Germinal center (tissue), 1 donor: ENCODE results near the gene SYTL2.
"Not testable (repeated sequence)": the region's sequence is repeated elsewhere in the genome, so short reads cannot be mapped to it uniquely, and the experiment has no call there.

ENCODE experiments used
- DNase-seq: peaks from one replicate; pipeline ENCODE4 v3.0.0; 2012; ENCODE audit warnings: mixed read lengths, low spot score

The SYTL2 gene, protein sequence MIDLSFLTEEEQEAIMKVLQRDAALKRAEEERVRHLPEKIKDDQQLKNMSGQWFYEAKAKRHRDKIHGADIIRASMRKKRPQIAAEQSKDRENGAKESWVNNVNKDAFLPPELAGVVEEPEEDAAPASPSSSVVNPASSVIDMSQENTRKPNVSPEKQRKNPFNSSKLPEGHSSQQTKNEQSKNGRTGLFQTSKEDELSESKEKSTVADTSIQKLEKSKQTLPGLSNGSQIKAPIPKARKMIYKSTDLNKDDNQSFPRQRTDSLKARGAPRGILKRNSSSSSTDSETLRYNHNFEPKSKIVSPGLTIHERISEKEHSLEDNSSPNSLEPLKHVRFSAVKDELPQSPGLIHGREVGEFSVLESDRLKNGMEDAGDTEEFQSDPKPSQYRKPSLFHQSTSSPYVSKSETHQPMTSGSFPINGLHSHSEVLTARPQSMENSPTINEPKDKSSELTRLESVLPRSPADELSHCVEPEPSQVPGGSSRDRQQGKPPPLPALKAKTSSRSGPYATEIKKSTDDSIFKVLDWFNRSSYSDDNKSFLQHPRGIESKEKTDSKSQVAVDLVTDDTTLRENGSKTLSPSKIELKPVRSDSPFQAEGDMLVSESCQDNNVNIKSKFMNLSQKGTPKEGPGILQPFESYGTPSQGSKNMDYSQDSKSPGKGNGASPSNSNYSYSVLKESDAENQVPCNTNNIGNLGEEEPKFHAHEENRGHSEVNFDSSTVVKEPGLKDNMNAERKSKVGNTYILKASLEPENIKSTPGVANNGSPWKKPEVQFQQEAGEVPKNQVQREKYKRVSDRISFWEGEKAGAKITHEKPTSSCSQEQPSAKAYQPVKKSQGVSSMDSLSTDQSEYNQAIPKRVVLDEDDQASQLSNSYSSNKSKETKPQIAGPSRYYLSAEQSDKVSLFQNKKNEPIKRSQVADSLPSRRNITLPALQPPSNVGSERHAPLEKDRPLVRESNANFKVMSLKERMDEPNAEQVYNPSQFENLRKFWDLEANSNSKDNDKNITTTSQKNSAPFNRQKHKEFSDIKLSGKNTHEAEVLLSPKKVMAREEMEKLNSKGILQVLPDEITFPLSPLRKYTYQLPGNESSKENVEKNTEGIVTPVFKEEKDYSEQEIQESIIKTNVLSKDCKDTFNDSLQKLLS (N-terminal part only)

DNA sequence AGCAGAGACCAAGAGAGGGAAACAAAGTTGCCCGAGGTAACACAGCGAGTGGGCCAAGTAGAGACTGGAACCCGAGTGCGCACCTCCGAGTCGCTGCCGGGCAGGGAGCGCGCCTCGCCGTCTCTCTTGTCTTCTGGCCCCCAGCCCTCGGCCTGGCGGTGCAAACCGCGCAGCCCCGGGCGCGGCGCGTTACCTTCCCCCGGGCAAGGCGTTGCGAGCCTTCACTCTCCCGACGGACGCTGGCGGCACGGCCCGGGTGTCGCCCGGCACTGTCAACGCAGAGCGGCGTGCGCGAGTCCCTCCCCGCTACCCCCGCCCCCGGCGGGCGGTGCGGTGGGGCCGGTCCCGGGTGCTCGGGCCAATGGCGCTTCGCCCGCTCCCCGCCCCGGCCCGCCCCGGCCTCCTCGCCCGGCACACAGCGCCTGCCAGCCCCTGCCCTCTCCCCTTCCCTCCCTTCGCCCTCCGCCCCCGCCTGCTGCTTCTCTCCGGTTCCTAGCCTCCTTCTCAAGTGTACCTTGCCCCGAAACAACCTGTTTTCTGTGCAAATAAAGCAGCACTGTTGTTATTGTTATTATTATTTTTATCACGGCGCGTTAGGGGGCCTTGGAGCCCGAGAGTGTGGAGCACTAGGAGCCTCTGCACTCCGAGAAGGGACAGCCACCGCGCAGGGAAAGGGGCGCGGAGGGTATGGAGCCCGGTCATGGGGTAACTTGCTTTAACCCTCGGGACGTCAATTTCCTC is at the start of gene SYTL2:
TSS of gene SYTL2 (minus strand) at position 271 of the 741 bp plus-strand sequence. CDS start 53,416 bp downstream, outside the sequence.
- peak; percentile 88 for DNase-seq

DNA sequence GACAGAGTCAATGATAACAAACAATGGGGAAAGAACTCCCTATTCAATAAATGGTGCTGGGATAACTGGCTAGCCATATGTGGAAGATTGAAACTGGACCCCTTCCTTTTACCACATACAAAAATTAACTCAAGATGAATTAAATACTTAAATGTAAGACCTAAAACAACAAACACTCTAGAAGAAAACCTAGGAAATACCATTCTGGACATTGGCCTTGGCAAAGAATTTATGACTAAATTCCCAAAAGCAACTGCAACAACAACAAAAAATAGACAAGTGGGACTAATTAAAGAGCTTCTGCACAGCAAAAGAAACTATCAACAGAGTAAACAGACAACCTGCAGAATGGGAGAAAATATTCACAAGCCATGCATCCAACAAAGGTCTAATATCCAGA is 48.6 kb upstream of the SYTL2 start:
- DNase-seq, result not testable (repeated sequence)

DNA sequence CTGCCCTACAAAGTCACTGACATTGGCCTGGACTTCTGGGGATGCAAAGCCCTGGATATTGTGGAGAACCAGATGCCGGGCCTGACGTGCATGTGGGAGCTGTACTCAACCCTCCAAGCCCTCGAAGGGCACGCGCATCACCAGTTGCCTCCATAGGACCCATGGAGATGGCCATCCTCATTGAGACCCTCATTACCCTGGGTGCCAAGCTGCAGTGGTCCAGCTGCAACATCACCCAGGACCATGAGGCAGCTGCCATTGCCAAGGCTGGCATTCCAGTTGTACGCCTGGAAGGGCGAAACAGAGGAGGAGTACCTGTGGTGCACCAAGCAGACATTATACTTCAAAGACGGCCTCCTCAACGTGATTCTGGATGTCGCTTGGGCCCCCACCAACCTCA is 46.2 kb upstream of the SYTL2 start:
- DNase-seq, result no peak

DNA sequence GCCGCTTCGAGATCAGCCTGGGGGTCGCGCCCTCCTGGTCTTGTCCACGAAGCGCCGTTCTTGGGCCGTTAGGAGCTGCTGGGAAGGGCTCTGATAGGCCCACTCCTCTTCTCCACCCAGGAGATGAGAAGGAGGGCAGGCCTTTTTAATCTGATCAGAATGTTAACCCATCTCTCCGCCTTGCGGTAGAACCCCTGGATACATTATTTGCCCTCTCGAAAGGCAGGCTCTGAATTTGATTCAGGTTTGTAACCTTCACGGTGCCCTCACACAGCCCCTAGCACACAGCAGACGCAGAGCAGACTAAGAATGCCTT is 44.4 kb upstream of the SYTL2 start, which contains the start of gene CCDC83:
TSS of gene CCDC83 (plus strand) at position 43 of the 316 bp plus-strand sequence. CDS start 9,741 bp downstream, outside the sequence.
- no peak for DNase-seq

DNA sequence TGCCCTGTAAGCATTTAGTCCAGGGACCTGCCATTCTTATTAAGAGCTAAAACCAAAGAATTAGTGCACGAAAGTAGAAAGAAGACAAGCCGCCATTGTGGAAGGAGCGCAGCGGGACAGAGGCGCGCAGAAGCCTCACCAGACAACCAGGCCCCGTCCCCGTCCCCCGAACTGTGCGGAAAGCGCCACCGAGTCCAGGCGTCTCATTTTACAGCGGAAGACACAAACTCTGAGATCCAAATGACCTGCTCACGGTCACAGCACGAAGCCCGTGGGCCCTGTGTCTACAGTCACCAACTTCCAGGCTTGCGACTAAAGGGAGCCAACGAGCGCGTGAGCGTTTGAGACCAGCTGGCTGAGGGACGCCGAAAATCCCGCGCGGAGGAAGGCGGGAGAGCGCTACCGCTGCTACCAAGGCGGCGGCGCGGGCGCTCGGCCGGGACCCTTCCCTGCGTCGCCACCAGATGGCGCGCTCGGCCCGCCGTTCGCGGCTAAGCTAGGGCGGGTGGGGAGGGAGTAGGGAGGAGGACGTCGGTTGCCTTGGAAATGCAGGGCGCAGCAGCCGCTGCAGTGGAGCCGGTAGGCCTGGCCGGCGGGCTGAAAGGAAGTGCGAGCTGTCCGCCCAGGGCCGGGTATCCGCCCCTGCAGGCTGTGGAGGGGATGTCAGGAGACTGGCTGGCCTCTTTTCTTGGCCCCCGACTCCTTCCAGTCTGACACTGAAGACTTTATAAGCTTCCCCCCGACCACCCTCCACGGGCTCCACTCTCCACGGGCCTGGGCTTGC is 43.8 kb upstream of the SYTL2 start:
- DNase-seq, result peak; percentile 92

DNA sequence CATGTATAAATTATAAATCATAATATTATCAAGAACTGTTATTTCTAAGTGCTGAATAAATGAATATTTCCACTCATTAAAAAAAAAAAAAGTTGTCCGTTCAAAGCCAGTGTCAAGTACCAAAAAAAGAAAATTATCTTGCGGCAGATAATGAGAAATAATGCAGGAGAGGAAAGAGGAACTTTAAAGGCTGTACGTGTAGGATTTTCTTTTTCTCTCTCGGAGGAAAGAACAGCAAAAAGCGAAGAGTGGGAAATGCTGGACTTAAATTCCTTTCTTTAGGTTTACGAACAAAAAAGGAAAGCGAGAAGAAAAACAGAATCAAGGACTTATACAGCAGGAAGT is 43.2 kb upstream of the SYTL2 start:
- DNase-seq, result peak; percentile 2

DNA sequence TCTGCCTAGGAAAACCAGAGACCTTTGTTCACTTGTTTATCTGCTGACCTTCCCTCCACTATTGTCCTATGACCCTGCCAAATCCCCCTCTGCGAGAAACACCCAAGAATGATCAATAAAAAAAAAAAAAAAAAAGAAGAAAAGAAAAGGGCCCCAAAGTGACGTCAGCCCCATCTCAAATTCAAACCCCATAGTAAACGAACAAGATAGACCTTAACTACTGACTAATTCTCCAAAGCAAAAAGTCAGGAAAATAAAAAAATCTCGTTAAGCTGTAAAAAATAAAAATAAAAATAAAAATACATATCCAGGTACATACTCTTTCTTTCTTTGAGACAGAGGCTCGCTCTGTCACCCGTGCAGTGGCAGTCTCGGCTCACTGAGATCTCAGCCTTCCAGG is 42.6 kb upstream of the SYTL2 start:
- DNase-seq, result not testable (repeated sequence)

DNA sequence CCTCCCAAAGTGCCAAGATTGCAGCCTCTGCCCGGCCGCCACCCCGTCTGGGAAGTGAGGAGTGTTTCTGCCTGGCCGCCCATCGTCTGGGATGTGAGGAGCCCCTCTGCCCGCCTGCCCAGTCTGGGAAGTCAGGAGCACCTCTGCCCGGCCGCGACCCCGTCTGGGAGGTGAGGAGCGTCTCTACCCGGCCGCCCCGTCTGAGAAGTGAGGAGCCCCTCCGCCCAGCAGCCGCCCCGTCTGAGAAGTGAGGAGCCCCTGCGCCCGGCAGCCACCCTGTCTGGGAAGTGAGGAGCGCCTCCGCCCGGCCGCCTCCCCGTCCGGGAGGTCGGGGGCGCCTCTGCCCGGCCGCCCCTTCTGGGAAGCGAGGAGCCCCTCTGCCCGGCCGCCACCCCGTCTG is 41.8 kb upstream of the SYTL2 start:
- not testable (repeated sequence) for DNase-seq

DNA sequence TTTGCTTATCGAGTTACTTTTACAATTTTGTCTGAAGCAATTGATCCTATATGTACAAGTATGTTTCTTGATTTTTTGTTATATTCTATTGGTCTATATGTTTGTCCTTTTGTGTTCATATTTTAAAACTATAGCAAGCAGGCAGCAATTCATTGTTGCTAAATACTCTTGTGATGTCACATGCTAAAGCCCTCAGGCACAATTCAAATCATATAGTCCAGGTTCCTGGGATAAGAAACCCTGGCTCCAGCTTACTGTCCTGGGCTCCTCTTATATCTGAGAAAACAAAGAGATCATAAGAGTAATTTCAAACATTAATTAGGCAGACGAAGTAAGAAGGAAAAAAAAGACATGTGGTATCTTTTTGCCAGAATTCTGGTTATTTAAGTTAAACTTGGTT is 37.6 kb upstream of the SYTL2 start:
- DNase-seq, result no peak

DNA sequence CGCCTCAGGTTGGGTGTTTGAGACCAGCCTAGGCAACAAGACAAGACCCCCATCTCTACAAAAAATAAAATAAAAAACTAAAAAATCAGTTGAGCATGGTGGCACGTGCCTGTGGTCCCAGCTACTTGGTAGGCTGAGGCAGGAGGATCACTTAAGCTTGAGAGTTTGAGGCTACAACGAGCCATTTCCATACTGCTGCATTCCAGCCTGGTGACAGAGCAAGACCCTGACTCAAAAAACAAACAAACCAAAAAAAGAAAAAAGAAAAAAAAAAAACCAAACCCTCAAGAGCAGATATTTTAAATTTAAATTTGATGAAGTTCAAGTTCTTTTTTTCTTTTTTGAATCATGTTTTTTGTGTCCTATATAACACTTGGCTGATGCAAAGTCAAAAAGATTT is 37.1 kb upstream of the SYTL2 start:
- no peak for DNase-seq

DNA sequence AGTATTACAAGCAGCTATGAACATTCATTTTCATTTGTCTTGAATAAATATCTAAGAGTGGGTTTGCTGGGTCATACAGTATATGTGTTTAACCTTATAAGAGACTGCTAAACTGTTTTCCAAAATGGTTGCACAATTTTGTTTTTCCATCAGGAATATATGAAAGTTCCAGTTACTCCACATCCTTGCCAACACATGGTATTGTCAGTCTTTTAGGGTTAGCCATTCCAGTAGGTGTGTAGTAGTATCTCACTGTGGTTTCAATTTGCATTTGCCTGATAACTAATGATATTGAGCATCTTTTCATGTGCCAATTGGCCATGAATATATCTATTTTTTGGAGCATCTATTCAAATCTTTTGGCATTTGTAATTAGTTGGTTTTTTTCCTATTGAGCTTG is 36.5 kb upstream of the SYTL2 start:
- DNase-seq, result no peak

DNA sequence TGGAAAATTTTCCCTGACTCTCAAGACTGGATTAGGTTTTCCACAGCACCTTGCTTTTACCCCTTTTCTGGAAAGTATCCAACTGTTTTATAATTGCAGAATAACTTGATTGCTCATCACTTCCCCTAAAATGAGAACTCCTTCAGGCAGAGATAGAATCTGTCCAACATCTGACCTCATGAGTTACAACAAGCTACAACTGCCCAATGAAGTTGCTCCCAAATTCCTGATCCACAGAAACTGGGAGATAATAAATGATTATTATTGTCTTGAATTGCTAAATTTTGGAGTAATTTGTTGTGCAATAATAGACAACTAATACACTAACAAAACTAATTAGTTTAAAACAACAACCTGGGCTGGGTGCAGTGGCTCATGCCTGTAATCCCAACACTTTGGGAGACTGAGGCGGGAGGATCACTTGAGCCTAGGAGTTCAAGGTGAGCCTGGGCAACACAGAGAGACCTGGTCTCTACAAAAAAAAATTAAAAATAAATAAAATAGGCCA is 34.2 kb upstream of the SYTL2 start:
- DNase-seq, result no peak

DNA sequence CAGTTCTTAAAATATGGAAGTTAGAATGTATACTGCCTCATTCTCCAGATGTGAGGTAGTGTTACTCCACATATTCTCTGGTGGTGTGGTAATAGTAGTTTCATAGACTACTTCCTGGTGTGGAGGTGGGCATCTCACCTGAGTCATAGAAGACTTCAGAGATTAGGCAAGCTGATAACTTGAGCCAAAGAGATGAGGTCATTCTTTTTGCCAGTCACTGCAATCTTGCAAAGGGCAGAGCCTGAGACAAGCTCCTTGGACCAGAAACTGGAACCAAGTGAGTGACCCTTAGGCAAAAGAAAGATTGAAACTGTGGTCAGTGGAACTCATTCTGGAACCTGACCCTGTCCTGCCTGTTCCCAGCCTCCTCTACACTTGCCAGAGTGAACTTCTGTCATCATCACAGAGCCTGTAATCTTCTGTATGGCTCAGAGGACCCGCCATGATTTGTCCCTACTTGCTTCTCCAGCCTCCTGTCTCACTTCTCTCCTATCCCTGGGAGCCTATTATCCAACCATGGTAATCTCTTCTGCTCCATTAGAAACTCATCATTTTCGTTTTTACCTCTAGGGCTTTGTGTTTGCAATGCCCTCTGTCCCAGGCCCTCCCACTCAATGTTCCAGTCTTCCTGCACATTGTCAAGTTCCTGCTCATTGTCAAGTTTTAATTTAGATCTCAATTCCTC is 33.6 kb upstream of the SYTL2 start:
- DNase-seq, result no peak

DNA sequence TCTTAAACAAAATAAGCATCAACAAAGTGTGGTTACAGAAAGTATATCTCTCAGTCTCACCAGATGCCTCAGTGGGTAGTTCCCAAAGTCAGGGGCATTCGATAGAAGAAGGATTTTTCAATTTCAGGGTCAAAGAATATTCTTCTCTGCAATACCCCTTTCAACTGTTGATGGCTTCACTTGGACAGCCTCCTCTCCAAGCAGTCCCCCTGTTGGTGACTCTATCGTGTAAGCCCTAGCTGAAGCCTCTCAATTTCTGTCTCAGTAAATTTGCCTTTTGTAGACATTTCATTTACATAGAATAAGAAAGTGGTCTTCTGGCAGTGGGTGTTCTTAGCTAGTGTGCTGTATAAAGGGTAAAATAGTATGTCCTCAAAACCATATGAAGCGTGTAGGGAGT is 33.0 kb upstream of the SYTL2 start:
- no peak for DNase-seq

DNA sequence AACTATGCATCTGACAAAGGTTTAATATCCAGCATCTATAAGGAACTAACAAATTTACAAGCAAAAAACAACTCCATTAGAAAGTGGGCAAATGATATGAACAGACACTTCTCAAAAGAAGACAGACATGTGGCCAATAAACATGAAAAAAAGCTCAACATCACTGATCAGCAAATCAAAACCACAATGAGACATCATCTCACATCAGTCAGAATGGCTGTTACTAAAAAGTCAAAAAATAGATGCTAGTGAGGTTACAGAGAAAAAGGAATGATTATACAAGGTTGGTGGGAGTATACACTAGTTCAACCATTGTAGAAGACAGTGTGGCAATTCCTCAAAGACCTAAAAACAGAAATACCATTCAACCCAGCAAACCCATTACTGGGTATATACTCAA is 30.0 kb upstream of the SYTL2 start:
- DNase-seq, result not testable (repeated sequence)

DNA sequence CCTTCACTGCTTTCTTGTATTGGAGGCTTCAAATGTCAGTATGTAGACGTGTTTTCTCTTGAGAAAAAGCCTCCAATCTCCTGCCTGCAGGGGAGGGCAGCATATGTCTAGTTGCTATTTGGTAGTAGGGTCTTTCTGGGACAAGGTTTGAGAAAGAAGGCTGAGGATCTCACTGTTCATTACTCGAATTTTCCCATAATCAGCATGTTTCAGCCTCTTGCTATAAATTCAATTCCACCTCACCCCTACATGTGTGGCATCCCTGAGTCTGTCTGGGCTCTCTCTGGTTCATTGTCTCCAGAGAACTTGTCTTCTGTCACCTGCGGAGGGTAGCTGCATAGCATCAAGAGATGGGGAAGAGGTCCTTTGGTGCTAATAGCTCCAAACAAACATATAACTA is 24.8 kb upstream of the SYTL2 start:
- DNase-seq, result no peak

DNA sequence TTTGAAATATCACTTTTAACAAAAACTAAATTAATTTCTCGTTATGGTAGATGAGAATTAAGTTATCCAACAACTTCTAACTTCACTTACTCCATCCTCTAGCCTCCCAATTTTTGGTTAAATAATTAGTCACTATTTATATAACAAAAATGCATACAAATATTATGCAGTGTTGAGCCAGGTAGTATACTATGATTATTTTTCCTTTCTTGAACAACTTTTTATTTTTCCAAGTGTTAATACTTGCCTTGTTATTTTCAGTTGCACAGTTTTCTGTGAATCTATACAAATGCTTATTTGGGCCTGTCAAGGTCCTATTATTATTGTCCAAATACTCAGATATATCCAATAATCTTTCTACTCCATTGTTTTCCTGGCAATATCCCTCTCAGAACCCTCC is 24.3 kb upstream of the SYTL2 start:
- no peak for DNase-seq

DNA sequence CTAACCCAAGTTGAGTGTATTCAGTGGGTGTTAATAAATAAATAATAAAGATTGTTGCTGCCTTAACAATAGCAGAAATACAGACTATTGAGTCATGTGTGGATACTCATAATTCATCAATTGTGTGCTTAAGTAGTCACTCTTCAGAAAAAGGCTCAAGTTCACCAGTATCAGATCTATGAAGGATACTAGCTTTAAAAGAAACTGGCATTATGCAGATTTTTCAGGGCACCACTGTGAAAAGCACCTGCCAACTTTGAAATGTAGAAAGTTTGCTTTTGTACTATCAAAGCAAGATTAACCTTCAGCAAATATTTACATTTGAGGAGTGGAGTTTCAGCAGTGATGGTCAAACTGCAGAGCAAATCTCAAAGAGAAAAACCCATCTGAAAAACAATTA is 20.1 kb upstream of the SYTL2 start:
- DNase-seq, result no peak

DNA sequence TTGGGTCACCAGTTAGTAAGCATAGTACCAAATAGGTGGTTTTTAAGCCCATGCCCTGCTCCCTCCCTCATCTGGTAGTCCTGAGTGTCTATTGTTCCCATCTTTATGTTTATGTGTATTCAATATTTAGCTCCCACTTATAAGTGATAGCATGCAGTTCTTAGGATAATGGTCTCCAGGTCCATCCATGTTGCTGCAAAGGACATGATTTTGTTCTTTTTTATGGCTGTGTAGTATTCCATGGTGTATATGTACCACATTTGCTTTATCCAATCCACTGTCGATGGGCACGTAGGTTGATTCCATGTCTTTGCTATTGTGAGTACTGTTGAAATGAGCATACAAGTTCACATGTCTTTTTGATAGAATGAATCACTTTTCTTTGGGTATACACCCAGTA is 18.2 kb upstream of the SYTL2 start:
- no peak for DNase-seq

DNA sequence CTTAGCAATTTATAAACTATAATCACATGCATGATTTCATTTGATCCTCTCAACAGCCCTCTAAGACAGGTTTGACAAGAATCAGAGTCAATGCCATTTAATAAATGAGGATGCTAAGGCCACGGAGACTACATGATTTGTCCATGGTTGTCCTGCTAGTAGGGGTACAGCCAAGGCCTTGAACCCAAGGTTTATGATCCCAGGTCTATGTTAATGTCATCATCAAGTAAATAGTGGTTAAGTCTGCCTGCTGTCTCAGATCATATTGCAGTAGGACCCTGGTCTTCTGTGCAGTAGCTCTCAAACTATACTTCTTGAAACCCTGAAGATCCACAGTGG is 17.7 kb upstream of the SYTL2 start:
- no peak for DNase-seq
